ENCODE data around the gene MEOX1. TPM values are rescaled to one million over a fixed set of nuclear protein-coding genes. Genes with fewer than 3 reads are reported as not detected.

MEOX1 gene
- total RNA-seq, 1 donor, result 6.0 TPM

GRCh38 chr17:43665937-43666236 lies 4.2 kb upstream of the MEOX1 start:
- no peak overlapping the region for H3K4me3 ChIP-seq (ENCODE audit: low read depth, low read length)
- TF ChIP-seq, protein P1, sequence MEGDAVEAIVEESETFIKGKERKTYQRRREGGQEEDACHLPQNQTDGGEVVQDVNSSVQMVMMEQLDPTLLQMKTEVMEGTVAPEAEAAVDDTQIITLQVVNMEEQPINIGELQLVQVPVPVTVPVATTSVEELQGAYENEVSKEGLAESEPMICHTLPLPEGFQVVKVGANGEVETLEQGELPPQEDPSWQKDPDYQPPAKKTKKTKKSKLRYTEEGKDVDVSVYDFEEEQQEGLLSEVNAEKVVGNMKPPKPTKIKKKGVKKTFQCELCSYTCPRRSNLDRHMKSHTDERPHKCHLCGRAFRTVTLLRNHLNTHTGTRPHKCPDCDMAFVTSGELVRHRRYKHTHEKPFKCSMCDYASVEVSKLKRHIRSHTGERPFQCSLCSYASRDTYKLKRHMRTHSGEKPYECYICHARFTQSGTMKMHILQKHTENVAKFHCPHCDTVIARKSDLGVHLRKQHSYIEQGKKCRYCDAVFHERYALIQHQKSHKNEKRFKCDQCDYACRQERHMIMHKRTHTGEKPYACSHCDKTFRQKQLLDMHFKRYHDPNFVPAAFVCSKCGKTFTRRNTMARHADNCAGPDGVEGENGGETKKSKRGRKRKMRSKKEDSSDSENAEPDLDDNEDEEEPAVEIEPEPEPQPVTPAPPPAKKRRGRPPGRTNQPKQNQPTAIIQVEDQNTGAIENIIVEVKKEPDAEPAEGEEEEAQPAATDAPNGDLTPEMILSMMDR (IDR thresholded peaks at IDR 0.05; ENCODE audit: insufficient read depth, low read depth, low read length), result no peak
- no peak for DNase-seq (ENCODE audit: low read depth)

DNA sequence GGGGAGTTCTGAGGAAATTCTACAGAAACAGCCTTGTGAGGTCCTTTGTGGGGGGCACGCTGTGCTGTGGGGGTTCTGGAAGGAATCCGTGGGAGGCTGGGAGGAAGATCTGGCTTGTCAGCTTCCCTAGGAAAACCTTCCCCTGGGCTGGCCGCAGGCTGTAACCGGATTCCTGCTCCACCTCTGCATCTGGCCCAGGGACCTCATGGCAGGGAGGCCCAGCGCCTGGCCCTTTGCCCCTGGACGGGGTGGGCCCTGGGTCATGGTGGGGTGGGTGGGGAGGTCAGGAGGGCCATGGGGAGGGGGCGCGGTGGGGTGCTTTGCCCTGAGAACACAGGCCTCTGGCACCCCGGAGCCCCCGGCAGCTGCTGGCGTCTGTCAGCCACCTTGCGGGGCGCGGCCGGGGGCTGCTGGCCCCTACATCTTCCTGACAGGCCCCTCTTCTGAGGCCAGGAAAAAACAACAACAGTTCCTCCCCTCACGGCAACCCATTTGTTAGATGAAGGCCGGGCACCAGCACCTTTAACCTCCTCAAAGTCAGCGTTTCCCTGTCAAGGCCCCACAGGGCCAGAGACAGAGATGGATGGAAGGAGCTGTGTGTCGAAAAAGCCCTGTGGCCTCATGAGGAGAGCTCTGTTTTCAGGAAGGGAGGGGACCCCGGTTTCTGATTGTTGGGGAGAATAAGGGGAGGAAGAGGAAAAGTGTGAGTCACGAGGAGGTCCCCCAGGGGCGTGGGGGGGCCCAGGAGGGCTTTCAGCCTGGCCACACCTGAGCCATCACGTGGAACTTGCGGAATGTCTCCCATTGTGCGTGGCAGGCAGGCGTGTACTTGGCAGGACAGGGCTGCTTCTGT lies 3.6 kb upstream of the MEOX1 start:
- TF ChIP-seq, protein P1 (IDR thresholded peaks at IDR 0.05; ENCODE audit: insufficient read depth, low read depth, low read length), result no peak
- H3K4me3 ChIP-seq (ENCODE audit: low read depth, low read length), result no peak overlapping the region
- DNase-seq (ENCODE audit: low read depth), result peak; percentile 25

DNA sequence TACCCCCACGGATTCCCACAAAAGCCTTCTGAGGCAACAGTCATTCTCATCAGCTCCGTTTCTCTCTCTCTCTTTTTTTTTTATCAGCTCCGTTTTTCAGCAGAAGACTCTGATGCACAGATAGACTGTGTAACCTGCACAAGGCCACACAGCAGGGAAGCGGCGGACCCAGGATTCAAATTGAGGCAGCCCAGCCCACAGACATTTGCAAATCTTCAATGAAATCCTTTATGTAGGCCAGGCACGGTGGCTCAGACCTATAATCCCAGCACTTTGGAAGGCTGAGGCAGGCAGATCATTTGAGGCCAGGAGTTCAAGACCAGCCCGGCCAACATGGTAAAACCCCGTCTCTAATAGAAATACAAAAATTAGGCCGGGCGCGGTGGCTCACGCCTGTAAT lies 2.4 kb upstream of the MEOX1 start:
- no peak for DNase-seq (ENCODE audit: low read depth)
- TF ChIP-seq, protein P1 (IDR thresholded peaks at IDR 0.05; ENCODE audit: insufficient read depth, low read depth, low read length), result no peak

DNA sequence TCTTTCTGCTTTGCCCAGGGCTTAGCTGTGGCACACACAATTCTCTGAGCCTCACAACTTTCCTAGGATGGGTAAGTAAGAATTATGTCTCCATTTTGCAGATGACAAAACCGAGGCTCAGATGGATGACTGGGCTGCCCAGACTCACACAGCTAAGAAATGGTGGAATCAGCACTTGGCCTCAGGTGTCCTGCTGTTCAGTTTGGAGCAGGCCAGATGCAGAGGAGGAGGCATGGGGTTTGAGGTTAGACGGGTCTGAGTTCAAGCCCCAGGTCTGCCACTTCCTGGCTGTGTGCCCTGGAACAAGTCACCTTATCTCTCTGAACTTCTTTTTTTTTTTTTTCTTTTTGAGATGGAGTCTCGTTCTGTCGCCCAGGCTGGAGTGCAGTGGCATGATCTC lies 1.7 kb upstream of the MEOX1 start:
- TF ChIP-seq, protein P1 (IDR thresholded peaks at IDR 0.05; ENCODE audit: insufficient read depth, low read depth, low read length), result no peak
- H3K4me3 ChIP-seq (ENCODE audit: low read depth, low read length), result no peak overlapping the region
- DNase-seq (ENCODE audit: low read depth), result no peak

More for the DNA sequence above, 2.4 kb upstream of the MEOX1 start:
- no peak overlapping the region for H3K4me3 ChIP-seq (ENCODE audit: low read depth, low read length)

DNA sequence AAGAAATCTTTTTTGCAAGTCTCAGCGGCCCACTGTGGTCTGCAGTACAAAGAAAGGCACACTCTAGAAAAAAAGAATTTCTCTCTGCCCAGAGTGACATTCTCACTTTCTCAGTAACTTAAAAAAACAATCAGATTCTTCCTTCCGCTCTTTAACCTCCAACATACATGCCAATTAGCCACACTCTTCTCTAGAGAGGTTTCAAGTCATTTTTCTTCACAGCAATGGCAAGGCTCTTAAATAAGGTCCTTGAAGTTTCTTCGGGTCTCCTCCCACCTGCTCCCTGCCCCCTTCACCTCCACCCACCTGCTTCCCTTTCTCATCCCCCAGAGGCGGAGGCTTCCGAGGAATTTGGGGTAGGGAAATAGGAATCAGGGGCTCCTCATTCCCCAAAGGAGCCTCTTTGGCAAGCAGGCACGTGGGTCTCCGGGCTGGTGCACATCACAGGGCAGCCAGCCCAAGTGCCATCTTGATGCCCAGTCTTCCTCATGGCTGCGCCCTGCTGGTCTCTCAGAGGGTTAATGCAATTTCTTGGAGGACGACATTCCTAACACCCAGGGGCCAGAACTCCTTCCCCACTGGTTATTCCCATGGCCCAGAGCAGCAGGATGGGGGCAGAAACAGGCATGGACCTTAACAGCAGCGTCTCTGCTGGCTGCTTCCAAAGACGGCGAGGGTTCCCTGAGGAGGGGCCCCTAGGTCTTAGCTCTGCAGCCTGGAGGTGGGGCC lies 855 bp upstream of the MEOX1 start:
- H3K4me3 ChIP-seq (ENCODE audit: low read depth, low read length), result no peak overlapping the region
- TF ChIP-seq, protein P1 (IDR thresholded peaks at IDR 0.05; ENCODE audit: insufficient read depth, low read depth, low read length), result no peak

GRCh38 chr17:43660816-43661493 lies 767 bp downstream of the MEOX1 start:
- H3K4me3 ChIP-seq (ENCODE audit: low read depth, low read length), result no peak overlapping the region
- TF ChIP-seq, protein P1 (IDR thresholded peaks at IDR 0.05; ENCODE audit: insufficient read depth, low read depth, low read length), result no peak
- DNase-seq (ENCODE audit: low read depth), result no peak

More for the DNA sequence above, 855 bp upstream of the MEOX1 start:
- no peak for DNase-seq (ENCODE audit: low read depth)
